Calu3 (cell line): ENCODE measurements around the gene ZFR. TPM values are rescaled to one million over a fixed set of nuclear protein-coding genes. Genes with fewer than 3 reads are reported as not detected.
"Not testable (repeated sequence)": the region's sequence is repeated elsewhere in the genome, so short reads cannot be mapped to it uniquely, and the experiment has no call there.

ENCODE experiments used
- BruUV-seq: library from RNA; stranded (reverse); fragments of 400-500 nt; replicated peaks from 2 replicates; lab custom pipeline; 2021; lab: Mats Ljungman, UMichigan
- CTCF ChIA-PET: fragments of 300-600 bp; sonication (Branson Sonifier 250); formaldehyde crosslinking; loops from one replicate; lab custom pipeline; 2022; ENCODE audit warnings: antibody characterized with exemption; lab: Charles Lee
- DNase-seq: peaks from one replicate; pipeline ENCODE4 v3.0.0; 2022
- H3K27ac Mint-ChIP-seq: one replicate; pipeline ENCODE4 v1.8.0; 2022; ENCODE audit warnings: mixed read lengths; ENCODE audit not compliant: unreplicated experiment
- H3K27me3 Mint-ChIP-seq: one replicate; pipeline ENCODE4 v1.8.0; 2022; ENCODE audit warnings: mixed read lengths; ENCODE audit not compliant: unreplicated experiment
- H3K36me3 Mint-ChIP-seq: one replicate; pipeline ENCODE4 v1.8.0; 2022; ENCODE audit warnings: mild to moderate bottlenecking, moderate library complexity, mixed read lengths; ENCODE audit not compliant: insufficient read depth, unreplicated experiment
- H3K4me1 Mint-ChIP-seq: one replicate; pipeline ENCODE4 v1.8.0; 2022; ENCODE audit warnings: mild to moderate bottlenecking, low read depth, mixed read lengths; ENCODE audit not compliant: unreplicated experiment
- H3K4me3 Mint-ChIP-seq: one replicate; pipeline ENCODE4 v1.8.0; 2022; ENCODE audit warnings: mild to moderate bottlenecking, low read depth, moderate library complexity, mixed read lengths; ENCODE audit not compliant: unreplicated experiment
- H3K9me3 Mint-ChIP-seq: one replicate; pipeline ENCODE4 v1.8.0; 2022; ENCODE audit warnings: low read depth, mixed read lengths; ENCODE audit not compliant: unreplicated experiment
- intact Hi-C: fragments of 100-400 bp; cut with micrococcal nuclease; formaldehyde crosslinking; loops from one replicate; pipeline ENCODE4 v1.10.0; 2022; ENCODE audit not compliant: unreplicated experiment
- total RNA-seq: library from RNA; stranded (reverse); gene quantifications from 2 replicates; pipeline ENCODE4 v1.2.3, GENCODE V29; 2022
- TF ChIP-seq, protein P1 (sequence below): fragments of 200-600 bp; IDR thresholded peaks from one replicate; pipeline ENCODE4 v1.8.0; 2022; ENCODE audit warnings: antibody characterized with exemption; ENCODE audit not compliant: unreplicated experiment

Gene ZFR
- total RNA-seq, 1 experiment from 2014 or later: 63.4 TPM

DNA sequence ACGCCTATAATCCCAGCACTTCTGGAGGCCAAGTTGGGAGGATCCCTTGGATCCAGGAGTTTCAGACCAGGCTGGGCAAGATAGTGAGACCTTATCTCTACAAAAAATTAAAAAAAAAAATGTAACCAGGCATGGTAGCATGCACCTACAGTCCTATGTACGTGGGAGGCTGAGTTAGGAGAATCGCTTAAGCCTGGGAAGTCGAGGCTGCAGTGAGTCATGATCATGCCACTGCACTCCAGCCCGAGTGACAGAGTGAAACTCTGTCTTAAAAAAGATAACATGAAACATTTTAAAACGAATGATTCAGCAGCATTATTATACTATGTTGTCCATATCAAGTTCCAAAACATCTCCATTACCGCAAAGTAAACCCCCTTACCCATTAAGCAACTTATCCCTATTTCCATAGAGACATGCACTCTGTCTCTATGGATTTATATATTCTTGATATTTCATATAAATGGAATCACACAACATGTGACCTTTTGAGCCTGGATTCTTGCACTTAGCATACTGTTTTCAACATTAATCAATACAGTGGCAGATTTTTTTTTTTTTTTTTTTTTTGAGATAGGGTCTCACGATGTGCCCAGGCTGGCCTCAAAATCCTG, 74.9 kb downstream of the ZFR start:
- TF ChIP-seq, protein P1, sequence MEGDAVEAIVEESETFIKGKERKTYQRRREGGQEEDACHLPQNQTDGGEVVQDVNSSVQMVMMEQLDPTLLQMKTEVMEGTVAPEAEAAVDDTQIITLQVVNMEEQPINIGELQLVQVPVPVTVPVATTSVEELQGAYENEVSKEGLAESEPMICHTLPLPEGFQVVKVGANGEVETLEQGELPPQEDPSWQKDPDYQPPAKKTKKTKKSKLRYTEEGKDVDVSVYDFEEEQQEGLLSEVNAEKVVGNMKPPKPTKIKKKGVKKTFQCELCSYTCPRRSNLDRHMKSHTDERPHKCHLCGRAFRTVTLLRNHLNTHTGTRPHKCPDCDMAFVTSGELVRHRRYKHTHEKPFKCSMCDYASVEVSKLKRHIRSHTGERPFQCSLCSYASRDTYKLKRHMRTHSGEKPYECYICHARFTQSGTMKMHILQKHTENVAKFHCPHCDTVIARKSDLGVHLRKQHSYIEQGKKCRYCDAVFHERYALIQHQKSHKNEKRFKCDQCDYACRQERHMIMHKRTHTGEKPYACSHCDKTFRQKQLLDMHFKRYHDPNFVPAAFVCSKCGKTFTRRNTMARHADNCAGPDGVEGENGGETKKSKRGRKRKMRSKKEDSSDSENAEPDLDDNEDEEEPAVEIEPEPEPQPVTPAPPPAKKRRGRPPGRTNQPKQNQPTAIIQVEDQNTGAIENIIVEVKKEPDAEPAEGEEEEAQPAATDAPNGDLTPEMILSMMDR: no peak
- intact Hi-C loops: no loop called here
- no peak overlapping the region for H3K27ac Mint-ChIP-seq
- H3K27me3 Mint-ChIP-seq: no peaks in the 10 kb centered on the region
- no TSS peak for BruUV-seq
- DNase-seq: no peak
- CTCF ChIA-PET: no interaction called here
- H3K4me3 Mint-ChIP-seq: no peak overlapping the region
- H3K36me3 Mint-ChIP-seq: peaks cover 38% of the 10 kb centered on the region
- no peaks in the 10 kb centered on the region for H3K4me1 Mint-ChIP-seq
- no peaks in the 10 kb centered on the region for H3K9me3 Mint-ChIP-seq

DNA sequence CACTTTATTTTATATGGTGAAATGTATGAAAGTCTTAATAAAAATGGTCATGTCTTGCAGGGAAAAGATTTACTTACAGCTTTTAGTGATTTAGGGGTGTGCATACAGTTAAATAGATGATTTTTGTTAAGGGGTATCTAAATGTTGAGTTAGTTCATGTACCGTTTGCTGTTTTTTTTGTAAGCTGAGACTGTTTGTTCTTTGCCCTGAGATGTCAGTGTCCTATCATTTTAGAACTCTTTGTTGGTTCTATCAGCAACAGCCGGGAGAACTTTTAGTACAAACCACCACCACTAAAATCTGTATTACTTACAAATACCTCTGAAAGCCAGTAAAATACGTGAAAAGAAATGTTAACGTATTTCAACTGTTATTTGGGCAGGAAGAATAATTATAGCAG, 75.5 kb downstream of the ZFR start:
- no peaks in the 10 kb centered on the region for H3K9me3 Mint-ChIP-seq

DNA sequence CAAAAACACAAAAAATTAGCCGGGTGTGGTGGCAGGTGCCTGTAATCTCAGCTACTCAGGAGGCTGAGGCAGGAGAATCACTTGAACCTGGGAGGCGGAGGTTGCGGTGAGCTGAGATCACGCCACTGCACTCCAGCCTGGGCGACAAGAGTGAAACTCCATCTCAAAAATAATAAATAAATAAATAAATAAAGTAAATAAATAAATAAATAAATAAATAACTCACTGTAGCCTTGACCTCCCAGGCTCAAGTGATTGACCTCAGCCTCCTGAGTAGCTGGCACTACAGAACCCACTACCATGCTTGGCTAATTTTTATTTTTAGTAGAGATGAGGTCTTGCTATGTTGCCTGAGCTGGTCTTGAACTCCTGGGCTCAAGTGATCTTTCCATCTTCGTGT, 77.3 kb downstream of the ZFR start:
- H3K27me3 Mint-ChIP-seq, H3K4me3 Mint-ChIP-seq, BruUV-seq, intact Hi-C loops, H3K4me1 Mint-ChIP-seq, CTCF ChIA-PET, H3K27ac Mint-ChIP-seq, H3K9me3 Mint-ChIP-seq, DNase-seq: not testable (repeated sequence)
- peaks cover 33% of the 10 kb centered on the region for H3K36me3 Mint-ChIP-seq

More for the DNA sequence above, 75.5 kb downstream of the ZFR start:
- no peaks in the 10 kb centered on the region for H3K27me3 Mint-ChIP-seq
- TF ChIP-seq, protein P1: no peak
- no peaks in the 10 kb centered on the region for H3K4me1 Mint-ChIP-seq
- intact Hi-C loops: no loop called here
- CTCF ChIA-PET: no interaction called here
- DNase-seq: no peak
- H3K4me3 Mint-ChIP-seq: no peak overlapping the region
- H3K27ac Mint-ChIP-seq: no peak overlapping the region
- H3K36me3 Mint-ChIP-seq: peaks cover 36% of the 10 kb centered on the region
- BruUV-seq: no TSS peak

DNA sequence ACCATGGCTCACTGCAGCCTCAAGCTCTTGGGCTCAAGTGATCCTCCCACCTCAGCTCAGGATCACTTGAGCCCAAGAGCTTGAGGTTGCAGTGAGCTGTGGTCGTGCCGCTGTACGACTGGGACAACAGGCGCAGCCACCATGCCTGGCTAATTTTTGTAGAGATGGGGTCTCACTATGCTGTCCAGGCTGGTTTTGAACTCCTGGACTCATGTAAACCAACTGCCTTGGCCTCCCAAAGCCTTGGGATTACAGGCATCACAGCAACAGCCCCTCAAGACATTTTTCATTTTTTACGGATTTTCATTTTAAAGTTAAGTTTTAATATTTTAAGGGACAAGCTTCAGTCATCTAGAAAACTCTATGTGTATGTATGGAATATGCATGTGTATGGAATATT, 78.9 kb downstream of the ZFR start:
- intact Hi-C loops: no loop called here
- no peak for DNase-seq
- no TSS peak for BruUV-seq
- H3K4me1 Mint-ChIP-seq: no peaks in the 10 kb centered on the region
- no peaks in the 10 kb centered on the region for H3K9me3 Mint-ChIP-seq
- no peak overlapping the region for H3K27ac Mint-ChIP-seq
- TF ChIP-seq, protein P1: no peak
- CTCF ChIA-PET: no interaction called here
- no peak overlapping the region for H3K4me3 Mint-ChIP-seq
- peaks cover 31% of the 10 kb centered on the region for H3K36me3 Mint-ChIP-seq
- H3K27me3 Mint-ChIP-seq: no peaks in the 10 kb centered on the region

DNA sequence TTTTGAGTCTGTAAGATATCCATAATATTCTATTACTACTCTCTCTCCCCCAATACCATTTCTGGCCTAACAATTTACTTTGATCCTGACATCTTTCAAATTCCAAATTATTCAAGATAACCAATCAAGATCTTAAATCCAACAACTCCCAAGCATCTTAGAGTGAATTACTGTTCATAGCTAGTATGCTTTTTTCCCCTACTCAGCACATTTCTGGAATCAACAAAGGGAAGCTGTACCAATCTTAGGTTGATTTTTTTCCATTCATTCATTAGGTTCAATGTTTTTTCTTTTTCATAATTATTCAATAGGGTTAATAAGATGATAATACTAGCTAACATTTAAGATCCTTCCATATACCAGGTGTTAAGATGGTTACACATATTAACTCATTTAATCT, 81.5 kb downstream of the ZFR start:
- Mint-ChIP-seq H3K27me3 (no peaks in the 10 kb centered on the region), H3K4me1 (no peaks in the 10 kb centered on the region), H3K4me3 (no peak overlapping the region), H3K27ac (no peak overlapping the region), H3K36me3 (peaks cover 48% of the 10 kb centered on the region), H3K9me3 (no peaks in the 10 kb centered on the region)
- TF ChIP-seq, protein P1: no peak
- intact Hi-C loops: no loop called here
- CTCF ChIA-PET: no interaction called here
- no TSS peak for BruUV-seq
- no peak for DNase-seq
